Measurements from ENCODE around the gene DGCR2. TPM values are rescaled to one million over a fixed set of nuclear protein-coding genes. Genes with fewer than 3 reads are reported as not detected.

DGCR2 gene
- total and polyA plus RNA-seq, 2 of the 8 experiments (the other 6 are each of a cell fraction or from before 2014, with no cell fraction given) = 42.3 to 62.2 TPM

DNA sequence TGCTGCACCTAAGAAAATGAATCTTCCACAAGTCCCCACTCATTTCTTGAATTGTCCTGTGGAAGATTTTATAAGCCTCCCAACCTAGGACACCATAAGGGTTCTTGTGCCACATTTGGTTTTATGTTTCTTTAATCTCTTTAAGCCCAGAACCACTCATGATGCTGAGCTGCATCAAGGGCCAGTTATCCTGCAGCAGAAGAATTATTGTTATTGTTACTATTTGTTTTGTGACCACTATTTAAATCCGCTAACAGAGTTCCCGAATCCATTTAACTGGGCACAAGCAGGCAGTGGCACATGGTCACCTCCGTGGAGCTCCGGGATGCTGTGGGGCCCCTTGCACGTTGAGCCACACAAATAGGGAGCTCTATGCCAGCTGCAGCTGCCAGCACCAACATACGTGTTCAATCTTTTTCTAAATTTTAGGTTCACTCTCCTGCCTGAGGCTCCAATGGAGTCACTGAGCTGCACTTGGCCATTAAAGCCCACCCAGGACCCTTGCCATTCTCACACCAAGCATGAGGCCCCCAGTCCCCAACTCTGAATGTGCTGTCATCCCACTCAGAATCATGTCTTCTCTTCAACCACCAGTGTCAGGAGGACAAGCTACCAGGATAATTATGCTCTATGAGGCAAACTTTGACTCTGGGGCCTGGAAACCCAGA, 60.6 kb downstream of the DGCR2 start:
- Histone ChIP-seq H2BK5ac (ENCODE audit: low read depth, low read length) (no peak overlapping the region), H4K91ac (replicated peaks; ENCODE audit: insufficient read length, low read length) (no peak overlapping the region), H2BK15ac (ENCODE audit: low read length) (no peak overlapping the region), H2AK5ac (ENCODE audit: low read depth, low read length) (no peak overlapping the region), H3K4me3 (ENCODE audit: extremely low read depth in 1 of 4, insufficient read depth in 2 of 4, low read depth in 3 of 4, low read length in 4 of 4) (no peak overlapping the region), H3K9me3 (ENCODE audit: insufficient read depth in 2 of 2, low read depth in 1 of 2, low read length in 1 of 2) (no peaks in the 10 kb centered on the region), H2AFZ (ENCODE audit: low read length) (no peak overlapping the region), H3K23me2 (ENCODE audit: low read depth, low read length) (no peaks in the 10 kb centered on the region), H3K4me1 (replicated peaks in 1 of 4; ENCODE audit: control insufficient read depth in 3 of 4, insufficient read depth in 4 of 4, low read length in 3 of 4) (no peaks in the 10 kb centered on the region), H2BK20ac (ENCODE audit: low read length) (no peak overlapping the region), H3K36me3 (ENCODE audit: control insufficient read depth in 2 of 4, insufficient read depth in 4 of 4, low read length in 3 of 4) (peaks cover 7 to 48% (median 22%) of the 10 kb centered on the region in 4 experiments; a peak in 7 of 8 replicates), H4K20me1 (replicated peaks in 1 of 2; ENCODE audit: control insufficient read depth in 1 of 2, insufficient read depth in 2 of 2, low read length in 2 of 2) (peaks cover 2 to 16% of the 10 kb centered on the region in 2 experiments), H3K14ac (ENCODE audit: insufficient read length) (no peak overlapping the region), H2BK120ac (replicated peaks; ENCODE audit: low read depth, low read length) (no peak overlapping the region), H4K8ac (ENCODE audit: extremely low read depth, insufficient read depth, low read length) (no peak overlapping the region), H3K23ac (ENCODE audit: insufficient read length) (no peak overlapping the region), H3K79me2 (ENCODE audit: control insufficient read depth in 1 of 2, insufficient read depth in 2 of 2, low read length in 2 of 2) (no peaks in the 10 kb centered on the region), H3K27me3 (replicated peaks in 1 of 4; ENCODE audit: control insufficient read depth in 3 of 4, extremely low read depth in 1 of 4, insufficient read depth in 3 of 4, low read length in 3 of 4) (no peaks in the 10 kb centered on the region), H3K79me1 (ENCODE audit: low read depth, low read length) (peaks cover 7% of the 10 kb centered on the region), H4K5ac (ENCODE audit: insufficient read length, low read depth, low read length) (no peak overlapping the region), H3K4ac (replicated peaks; ENCODE audit: insufficient read length, low read depth, low read length) (no peak overlapping the region), H3K4me2 (ENCODE audit: insufficient read depth in 1 of 2, low read depth in 2 of 2, low read length in 2 of 2) (no peak overlapping the region), H3K18ac (ENCODE audit: extremely low read depth, low read length) (no peak overlapping the region), H3K27ac (ENCODE audit: low read depth, low read length) (no peak overlapping the region), H3K9ac (replicated peaks in 1 of 4; ENCODE audit: extremely low read depth in 1 of 4, low read depth in 3 of 4, low read length in 3 of 4) (no peak overlapping the region), H3K56ac (replicated peaks; ENCODE audit: insufficient read length, low read depth, low read length) (no peak overlapping the region), H2BK12ac (ENCODE audit: low read depth, low read length) (no peak overlapping the region)
- CTCF ChIA-PET (ENCODE audit: partially characterized antibody) = interaction anchor here (1.3 to 5.3 kb wide), 3 partner anchors 13 to 26 kb away, joined by 3 to 47 read pairs (median 6); no protein-coding TSS in a partner anchor
- DNase-seq (ENCODE audit: low read depth in 1 of 2, low spot score in 2 of 2) = no peak
- no peak for FAIRE-seq
- 97% methylated on average over 6 of the region's 6 CpGs; no CpG with 5 or more reads in 1 of the 2 experiments for WGBS, 2 experiments (ENCODE audit: extremely low coverage in 1 of 2, insufficient coverage in 1 of 2, insufficient read length in 1 of 2, insufficient replicate concordance in 2 of 2, low coverage in 1 of 2, low lambda C conversion rate in 2 of 2, missing lambda C conversion rate in 1 of 2)
- POLR2A ChIA-PET (ENCODE audit: partially characterized antibody) = no interaction called here
- TF ChIP-seq MAFK (IDR thresholded peaks at IDR 0.05; ENCODE audit: low read depth, low read length) = no peak
- no peak for TF ChIP-seq SIN3A (conservative IDR thresholded peaks at IDR 0.05 in 1 of 2, IDR thresholded peaks at IDR 0.05 in 1 of 2; ENCODE audit: low read depth in 1 of 2, low read length in 2 of 2)
- no peak for TF ChIP-seq YY1 (IDR thresholded peaks at IDR 0.05; ENCODE audit: low read depth, low read length)
- no peak for TF ChIP-seq EP300 (IDR thresholded peaks at IDR 0.05; ENCODE audit: borderline replicate concordance in 1 of 2, low read depth in 2 of 2, low read length in 2 of 2)
- no peak for TF ChIP-seq BRCA1 (IDR thresholded peaks at IDR 0.05; ENCODE audit: low read depth, low read length)
- TF ChIP-seq RFX5 (IDR thresholded peaks at IDR 0.05; ENCODE audit: borderline replicate concordance, low read depth, low read length) = no peak
- no peak for TF ChIP-seq HDAC2 (IDR thresholded peaks at IDR 0.05; ENCODE audit: borderline replicate concordance in 1 of 2, low read depth in 2 of 2, low read length in 2 of 2)
- no peak for TF ChIP-seq BACH1 (IDR thresholded peaks at IDR 0.05; ENCODE audit: low read length)
- TF ChIP-seq, protein P1, sequence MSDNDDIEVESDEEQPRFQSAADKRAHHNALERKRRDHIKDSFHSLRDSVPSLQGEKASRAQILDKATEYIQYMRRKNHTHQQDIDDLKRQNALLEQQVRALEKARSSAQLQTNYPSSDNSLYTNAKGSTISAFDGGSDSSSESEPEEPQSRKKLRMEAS (IDR thresholded peaks at IDR 0.05) = no peak
- no peak for TF ChIP-seq FOSL1 (IDR thresholded peaks at IDR 0.05; ENCODE audit: insufficient read depth, low read depth, low read length)
- no peak for TF ChIP-seq EGR1 (IDR thresholded peaks at IDR 0.05; ENCODE audit: borderline replicate concordance, low read depth, low read length)
- no peak for TF ChIP-seq SIX5 (IDR thresholded peaks at IDR 0.05; ENCODE audit: low read depth, low read length)

Data from H1 (cell line).